Erythroblast (primary cell): ENCODE data around the gene SETD3.

Experiments used
- GATA1 ChIP-seq: IDR thresholded peaks from 2 replicates; pipeline ENCODE4 v1.6.1; 2011; ENCODE audit warnings: low read depth, mild to moderate bottlenecking, control low read depth, low read length, moderate library complexity
- POLR2A ChIP-seq: IDR thresholded peaks from 2 replicates; pipeline ENCODE4 v1.6.1; 2011; ENCODE audit warnings: mild to moderate bottlenecking, low read length

GRCh38 chr14:99425272-99425681 is 55.4 kb downstream of the SETD3 start:
- TF ChIP-seq POLR2A (no peak), GATA1 (no peak)
